GM23338 (cell line): Measurements from ENCODE around the gene THSD4. TPM values are rescaled to one million over a fixed set of nuclear protein-coding genes. Genes with fewer than 3 reads are reported as not detected.

ENCODE experiments used
- ATAC-seq: fragments of 200-7000 bp; cut with Tn5 transposase; 3 replicates; pipeline ENCODE4 v1.9.1; 2020
- DNase-seq: peaks from one replicate; pipeline ENCODE4 v3.0.0-alpha.2; 2015; ENCODE audit warnings: low spot score
- H2AFZ ChIP-seq: fragments of 200-600 bp; sonication (generic); 2 replicates; pipeline ENCODE4 v1.8.0; 2016; ENCODE audit warnings: antibody characterized with exemption, mild to moderate bottlenecking, moderate library complexity
- H3F3A ChIP-seq: fragments of 200-600 bp; sonication (generic); replicated peaks from 2 replicates; pipeline ENCODE4 v1.8.0; 2017; ENCODE audit warnings: antibody characterized with exemption, mixed run types, low read depth
- H3K27ac ChIP-seq: fragments of 200-600 bp; sonication (generic); 2 replicates; pipeline ENCODE4 v1.6.1; 2016; ENCODE audit warnings: low read depth
- H3K27me3 ChIP-seq: fragments of 200-600 bp; sonication (generic); 2 replicates; pipeline ENCODE4 v1.8.0; 2016; ENCODE audit warnings: mild to moderate bottlenecking, mixed run types, moderate library complexity; ENCODE audit not compliant: insufficient read depth
- H3K36me3 ChIP-seq: fragments of 200-600 bp; sonication (generic); 2 replicates; pipeline ENCODE4 v1.8.0; 2016; ENCODE audit warnings: mild to moderate bottlenecking; ENCODE audit not compliant: insufficient read depth
- H3K4me1 ChIP-seq: fragments of 200-600 bp; sonication (generic); 2 replicates; pipeline ENCODE4 v1.8.0; 2016; ENCODE audit warnings: mild to moderate bottlenecking, moderate library complexity; ENCODE audit not compliant: insufficient read depth
- H3K4me2 ChIP-seq: fragments of 200-600 bp; sonication (generic); 2 replicates; pipeline ENCODE4 v1.7.1; 2017; ENCODE audit warnings: mixed run types
- H3K4me3 ChIP-seq: fragments of 200-600 bp; sonication (generic); 2 replicates; pipeline ENCODE4 v1.6.1; 2016; ENCODE audit warnings: mixed run types
- H3K79me2 ChIP-seq: fragments of 200-600 bp; sonication (generic); replicated peaks from 2 replicates; pipeline ENCODE4 v1.8.0; 2017; ENCODE audit warnings: mild to moderate bottlenecking; ENCODE audit not compliant: insufficient read depth
- H3K9me2 ChIP-seq: fragments of 200-600 bp; sonication (generic); 2 replicates; pipeline ENCODE4 v1.8.0; 2017; ENCODE audit not compliant: insufficient read depth
- H4K20me1 ChIP-seq: fragments of 200-600 bp; sonication (generic); replicated peaks from 2 replicates; pipeline ENCODE4 v1.8.0; 2017; ENCODE audit warnings: mild to moderate bottlenecking; ENCODE audit not compliant: insufficient read depth
- H3K27ac Mint-ChIP-seq: 2 replicates; pipeline ENCODE4 v1.8.0; 2020; ENCODE audit warnings: inconsistent platforms, mild to moderate bottlenecking, moderate library complexity, mixed read lengths
- H3K27me3 Mint-ChIP-seq: 3 replicates; pipeline ENCODE4 v1.8.0; 2022; ENCODE audit warnings: low read depth, mild to moderate bottlenecking, moderate library complexity, mixed read lengths, inconsistent platforms; ENCODE audit not compliant: insufficient read depth, poor library complexity
- H3K36me3 Mint-ChIP-seq: 3 replicates; pipeline ENCODE4 v1.8.0; 2021; ENCODE audit warnings: low read depth, mild to moderate bottlenecking, inconsistent platforms, moderate library complexity, mixed read lengths
- H3K4me1 Mint-ChIP-seq: 3 replicates; pipeline ENCODE4 v1.8.0; 2020; ENCODE audit warnings: mild to moderate bottlenecking, inconsistent platforms, mixed read lengths
- H3K4me3 Mint-ChIP-seq: 3 replicates; pipeline ENCODE4 v1.8.0; 2021; ENCODE audit warnings: moderate library complexity, mild to moderate bottlenecking, inconsistent platforms, mixed read lengths
- H3K9me3 Mint-ChIP-seq: 3 replicates; pipeline ENCODE4 v1.8.0; 2020; ENCODE audit warnings: moderate library complexity, mild to moderate bottlenecking, inconsistent platforms, mixed read lengths
- CREB1 ChIP-seq: fragments of 250-450 bp; sonication (Bioruptor Pico); IDR thresholded peaks from 2 replicates; pipeline ENCODE4 v1.5.0; 2020; ENCODE audit warnings: low read depth, mild to moderate bottlenecking, moderate library complexity
- CTCF ChIP-seq, 2 experiments: fragments of 200-600 bp in 1 of 2; sonication (generic) in 1 of 2; conservative IDR thresholded peaks; 2 replicates each; pipeline versions ENCODE4 v1.5.1 to v1.6.1; 2016 to 2017; ENCODE audit warnings: antibody characterized with exemption in 2 of 2, low read depth in 2 of 2, mild to moderate bottlenecking in 2 of 2, moderate library complexity in 1 of 2
- EZH2 ChIP-seq: fragments of 200-600 bp; sonication (generic); IDR thresholded peaks from one replicate; pipeline ENCODE4 v1.8.0; 2017; ENCODE audit warnings: antibody characterized with exemption, mild to moderate bottlenecking, low read depth; ENCODE audit not compliant: unreplicated experiment
- EZH2phosphoT487 ChIP-seq: fragments of 200-600 bp; sonication (generic); IDR thresholded peaks from one replicate; pipeline ENCODE4 v1.8.1; 2018; ENCODE audit warnings: antibody characterized with exemption; ENCODE audit not compliant: unreplicated experiment
- JUNB ChIP-seq: IDR thresholded peaks from one replicate; pipeline ENCODE4 v1.6.1; 2016; ENCODE audit warnings: antibody characterized with exemption; ENCODE audit not compliant: unreplicated experiment
- NANOG ChIP-seq: IDR thresholded peaks from 2 replicates; pipeline ENCODE4 v1.6.1; 2016; ENCODE audit warnings: antibody characterized with exemption, borderline replicate concordance
- POLR2AphosphoS5 ChIP-seq: IDR thresholded peaks from 2 replicates; pipeline ENCODE4 v1.6.1; 2016; ENCODE audit warnings: antibody characterized with exemption, low read depth
- STAT1 ChIP-seq: IDR thresholded peaks from one replicate; pipeline ENCODE4 v1.6.1; 2016; ENCODE audit warnings: antibody characterized with exemption; ENCODE audit not compliant: unreplicated experiment
- ZNF114 ChIP-seq: fragments of 250-450 bp; sonication (Bioruptor Pico); IDR thresholded peaks from 2 replicates; pipeline ENCODE4 v1.5.0; 2020; ENCODE audit warnings: mild to moderate bottlenecking, moderate library complexity
- ZNF331 ChIP-seq: fragments of 250-450 bp; sonication (Bioruptor Pico); IDR thresholded peaks from 2 replicates; pipeline ENCODE4 v1.5.0; 2020; ENCODE audit warnings: low read depth, mild to moderate bottlenecking, moderate library complexity
- ZNF462 ChIP-seq: fragments of 250-450 bp; sonication (Bioruptor Pico); IDR thresholded peaks from 2 replicates; pipeline ENCODE4 v1.5.0; 2020; ENCODE audit warnings: mild to moderate bottlenecking, moderate library complexity
- polyA plus RNA-seq: library from polyadenylated mRNA; unstranded; fragments of >200 nt; fragmentation: Nextera tagmentation; extraction: Ambion mirVana; gene quantifications from 2 replicates; pipeline ENCODE4 v1.2.1, GENCODE V29; 2016
- total RNA-seq: library from RNA; depleted of rRNA; stranded (reverse); fragments of >200 nt; shearing (Covaris generic); gene quantifications from 2 replicates; pipeline ENCODE4 v1.2.3, GENCODE V29; 2014
- TF ChIP-seq, protein P1 (sequence below): IDR thresholded peaks from 2 replicates; pipeline ENCODE4 v1.6.1; 2016; ENCODE audit warnings: antibody characterized with exemption
- TF ChIP-seq, protein P2 (sequence below): IDR thresholded peaks from one replicate; pipeline ENCODE4 v1.6.1; 2018; ENCODE audit warnings: antibody characterized with exemption; ENCODE audit not compliant: unreplicated experiment

THSD4 gene
- total and polyA plus RNA-seq, 2 experiments from 2014 or later = 2.0 to 7.4 TPM

DNA sequence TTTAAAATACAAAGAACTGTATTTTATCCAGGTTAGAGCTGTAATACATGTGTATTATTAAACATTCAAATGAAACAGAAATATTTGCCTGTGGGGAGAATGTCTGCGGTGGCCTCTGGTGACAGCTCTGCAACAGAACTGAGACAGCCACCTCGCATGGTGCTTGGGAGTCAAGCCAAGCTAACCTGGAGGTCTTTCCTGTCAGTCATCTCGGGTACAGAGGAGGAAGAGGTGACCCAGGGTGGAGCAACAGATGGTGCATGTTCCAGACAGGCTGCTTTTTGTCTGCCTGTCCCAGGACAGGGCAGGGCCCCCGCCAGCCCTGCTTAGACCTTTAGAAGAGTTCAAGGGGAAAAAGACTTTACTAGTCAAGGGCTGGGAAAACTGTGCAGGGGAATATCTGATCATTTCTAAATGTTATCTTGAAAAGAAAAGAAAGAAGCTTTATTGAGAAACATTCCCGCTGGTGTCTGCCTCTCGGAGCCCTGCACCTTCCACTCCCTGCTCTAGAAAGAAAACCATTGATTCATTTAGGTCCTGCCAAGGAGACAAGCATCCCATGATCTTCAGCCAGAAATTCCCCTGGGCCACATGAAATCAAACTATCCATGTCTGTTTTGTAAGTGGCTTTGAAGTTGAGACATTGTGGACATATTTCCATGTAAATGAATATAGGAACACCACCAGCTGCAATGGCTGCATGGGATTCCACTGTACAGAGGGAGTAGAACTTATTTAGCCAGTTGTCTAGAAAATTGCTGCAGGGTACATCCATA, 689.6 kb downstream of the THSD4 start:
- Mint-ChIP-seq H3K9me3 (peaks cover 3% of the 10 kb centered on the region; the same call in 1 of the 3 replicates), H3K27me3 (peaks cover 17% of the 10 kb centered on the region), H3K36me3 (peaks cover 2% of the 10 kb centered on the region; the same call in 2 of the 3 replicates), H3K4me1 (peaks cover 39% of the 10 kb centered on the region), H3K27ac (no peak overlapping the region; the same call in 1 of the 2 replicates), H3K4me3 (no peak overlapping the region)
- ATAC-seq (no peak), DNase-seq (no peak)
- H3K4me3 ChIP-seq = no peak overlapping the region
- H3K79me2 ChIP-seq = no peaks in the 10 kb centered on the region
- no peak overlapping the region for H3K4me2 ChIP-seq
- H3K9me2 ChIP-seq = no peaks in the 10 kb centered on the region
- H3K27ac ChIP-seq = no peak overlapping the region
- H3K36me3 ChIP-seq = no peaks in the 10 kb centered on the region
- H3K27me3 ChIP-seq = no peaks in the 10 kb centered on the region
- H4K20me1 ChIP-seq = no peaks in the 10 kb centered on the region
- no peak overlapping the region for H2AFZ ChIP-seq
- peaks cover 27% of the 10 kb centered on the region for H3K4me1 ChIP-seq
- TF ChIP-seq STAT1 (no peak), ZNF114 (CRISPR knock-in tag) (no peak), JUNB (no peak), ZNF462 (CRISPR knock-in tag) (no peak), CREB1 (no peak), CTCF (conservative IDR thresholded peaks at IDR 0.05; ENCODE audit: low read depth in 2 of 2) (no peak), EZH2phosphoT487 (no peak), EZH2 (no peak), ZNF331 (CRISPR knock-in tag) (no peak), POLR2AphosphoS5 (no peak), NANOG (no peak)
- TF ChIP-seq, protein P1, sequence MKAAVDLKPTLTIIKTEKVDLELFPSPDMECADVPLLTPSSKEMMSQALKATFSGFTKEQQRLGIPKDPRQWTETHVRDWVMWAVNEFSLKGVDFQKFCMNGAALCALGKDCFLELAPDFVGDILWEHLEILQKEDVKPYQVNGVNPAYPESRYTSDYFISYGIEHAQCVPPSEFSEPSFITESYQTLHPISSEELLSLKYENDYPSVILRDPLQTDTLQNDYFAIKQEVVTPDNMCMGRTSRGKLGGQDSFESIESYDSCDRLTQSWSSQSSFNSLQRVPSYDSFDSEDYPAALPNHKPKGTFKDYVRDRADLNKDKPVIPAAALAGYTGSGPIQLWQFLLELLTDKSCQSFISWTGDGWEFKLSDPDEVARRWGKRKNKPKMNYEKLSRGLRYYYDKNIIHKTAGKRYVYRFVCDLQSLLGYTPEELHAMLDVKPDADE = no peak
- TF ChIP-seq, protein P2, sequence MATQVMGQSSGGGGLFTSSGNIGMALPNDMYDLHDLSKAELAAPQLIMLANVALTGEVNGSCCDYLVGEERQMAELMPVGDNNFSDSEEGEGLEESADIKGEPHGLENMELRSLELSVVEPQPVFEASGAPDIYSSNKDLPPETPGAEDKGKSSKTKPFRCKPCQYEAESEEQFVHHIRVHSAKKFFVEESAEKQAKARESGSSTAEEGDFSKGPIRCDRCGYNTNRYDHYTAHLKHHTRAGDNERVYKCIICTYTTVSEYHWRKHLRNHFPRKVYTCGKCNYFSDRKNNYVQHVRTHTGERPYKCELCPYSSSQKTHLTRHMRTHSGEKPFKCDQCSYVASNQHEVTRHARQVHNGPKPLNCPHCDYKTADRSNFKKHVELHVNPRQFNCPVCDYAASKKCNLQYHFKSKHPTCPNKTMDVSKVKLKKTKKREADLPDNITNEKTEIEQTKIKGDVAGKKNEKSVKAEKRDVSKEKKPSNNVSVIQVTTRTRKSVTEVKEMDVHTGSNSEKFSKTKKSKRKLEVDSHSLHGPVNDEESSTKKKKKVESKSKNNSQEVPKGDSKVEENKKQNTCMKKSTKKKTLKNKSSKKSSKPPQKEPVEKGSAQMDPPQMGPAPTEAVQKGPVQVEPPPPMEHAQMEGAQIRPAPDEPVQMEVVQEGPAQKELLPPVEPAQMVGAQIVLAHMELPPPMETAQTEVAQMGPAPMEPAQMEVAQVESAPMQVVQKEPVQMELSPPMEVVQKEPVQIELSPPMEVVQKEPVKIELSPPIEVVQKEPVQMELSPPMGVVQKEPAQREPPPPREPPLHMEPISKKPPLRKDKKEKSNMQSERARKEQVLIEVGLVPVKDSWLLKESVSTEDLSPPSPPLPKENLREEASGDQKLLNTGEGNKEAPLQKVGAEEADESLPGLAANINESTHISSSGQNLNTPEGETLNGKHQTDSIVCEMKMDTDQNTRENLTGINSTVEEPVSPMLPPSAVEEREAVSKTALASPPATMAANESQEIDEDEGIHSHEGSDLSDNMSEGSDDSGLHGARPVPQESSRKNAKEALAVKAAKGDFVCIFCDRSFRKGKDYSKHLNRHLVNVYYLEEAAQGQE = no peak
- peaks cover 7% of the 10 kb centered on the region; the same call in 1 of the 2 replicates for H3F3A ChIP-seq
